MM.1S (cell line): Measurements from ENCODE around the gene CEP85L.

Source experiments
- EZH2 ChIP-seq: fragments of 300-600 bp; sonication (generic); optimal IDR thresholded peaks from 2 replicates; pipeline ENCODE3; 2017; ENCODE audit warnings: low read depth, mild to moderate bottlenecking, antibody characterized with exemption, low read length, mixed read lengths
- EZH2phosphoT487 ChIP-seq: fragments of 300-600 bp; sonication (generic); IDR thresholded peaks from 2 replicates; pipeline ENCODE4 v1.6.1; 2018; ENCODE audit warnings: antibody characterized with exemption, low read length
- TF ChIP-seq, protein P1 (sequence below): fragments of 300-600 bp; sonication (generic); IDR thresholded peaks from 2 replicates; pipeline ENCODE4 v1.5.1; 2016; ENCODE audit warnings: antibody characterized with exemption, low read length, mixed read lengths

DNA sequence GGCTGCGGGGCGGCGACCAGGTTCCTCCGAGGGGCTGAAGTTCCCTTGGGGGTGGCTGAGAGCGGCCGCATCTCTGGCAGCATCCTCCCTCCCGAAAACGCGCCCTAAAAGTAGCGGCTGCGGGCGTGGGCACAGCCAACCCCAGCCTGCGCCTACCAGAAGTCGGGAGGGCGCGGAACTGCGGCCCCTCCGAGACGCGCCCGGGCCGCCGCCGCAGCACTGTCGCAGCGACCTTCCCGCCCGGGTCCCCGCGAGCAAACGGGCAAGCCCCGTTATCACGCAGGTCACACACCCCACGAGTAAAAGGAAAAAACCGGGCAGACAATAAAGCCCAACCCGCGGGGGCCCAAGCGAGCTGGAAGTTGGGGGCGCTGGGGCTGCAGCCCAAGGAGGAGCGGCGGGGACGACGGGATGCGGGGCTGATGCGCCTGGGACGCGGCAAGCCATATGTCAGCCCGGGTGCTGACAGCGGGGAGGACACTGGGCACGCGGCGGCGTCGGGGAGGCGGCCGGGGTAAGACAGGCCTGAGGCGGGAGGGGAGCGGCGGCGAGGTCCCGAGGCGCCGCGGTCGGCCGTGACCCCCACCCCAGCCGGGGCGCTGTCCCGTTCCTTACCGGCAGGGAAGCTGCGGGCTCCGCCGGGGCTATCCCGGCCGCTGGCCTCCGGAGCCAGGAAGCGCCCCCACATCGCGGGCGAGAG lies 659 bp downstream of the CEP85L start:
- no peak for TF ChIP-seq EZH2
- TF ChIP-seq, protein P1, sequence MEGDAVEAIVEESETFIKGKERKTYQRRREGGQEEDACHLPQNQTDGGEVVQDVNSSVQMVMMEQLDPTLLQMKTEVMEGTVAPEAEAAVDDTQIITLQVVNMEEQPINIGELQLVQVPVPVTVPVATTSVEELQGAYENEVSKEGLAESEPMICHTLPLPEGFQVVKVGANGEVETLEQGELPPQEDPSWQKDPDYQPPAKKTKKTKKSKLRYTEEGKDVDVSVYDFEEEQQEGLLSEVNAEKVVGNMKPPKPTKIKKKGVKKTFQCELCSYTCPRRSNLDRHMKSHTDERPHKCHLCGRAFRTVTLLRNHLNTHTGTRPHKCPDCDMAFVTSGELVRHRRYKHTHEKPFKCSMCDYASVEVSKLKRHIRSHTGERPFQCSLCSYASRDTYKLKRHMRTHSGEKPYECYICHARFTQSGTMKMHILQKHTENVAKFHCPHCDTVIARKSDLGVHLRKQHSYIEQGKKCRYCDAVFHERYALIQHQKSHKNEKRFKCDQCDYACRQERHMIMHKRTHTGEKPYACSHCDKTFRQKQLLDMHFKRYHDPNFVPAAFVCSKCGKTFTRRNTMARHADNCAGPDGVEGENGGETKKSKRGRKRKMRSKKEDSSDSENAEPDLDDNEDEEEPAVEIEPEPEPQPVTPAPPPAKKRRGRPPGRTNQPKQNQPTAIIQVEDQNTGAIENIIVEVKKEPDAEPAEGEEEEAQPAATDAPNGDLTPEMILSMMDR, result no peak
- TF ChIP-seq EZH2phosphoT487, result no peak
